IPS DF 4.7 (cell line): Measurements from ENCODE around the gene ATP8B4.
"Not testable (repeated sequence)": the region's sequence is repeated elsewhere in the genome, so short reads cannot be mapped to it uniquely, and the experiment has no call there.

ENCODE experiments used
- DNase-seq: peaks from one replicate; pipeline ENCODE4 v3.0.0-alpha.2; 2013; ENCODE audit warnings: low spot score; ENCODE audit errors: extremely low read depth

Gene ATP8B4

GRCh38 chr15:50109076-50109987, 9.7 kb downstream of the ATP8B4 start:
- no peak for DNase-seq

GRCh38 chr15:50108461-50108860, 10.6 kb downstream of the ATP8B4 start:
- no peak for DNase-seq

- no peak for DNase-seq
Observed at GRCh38 chr15:50107591-50108408, 11.2 kb downstream of the ATP8B4 start.

DNA sequence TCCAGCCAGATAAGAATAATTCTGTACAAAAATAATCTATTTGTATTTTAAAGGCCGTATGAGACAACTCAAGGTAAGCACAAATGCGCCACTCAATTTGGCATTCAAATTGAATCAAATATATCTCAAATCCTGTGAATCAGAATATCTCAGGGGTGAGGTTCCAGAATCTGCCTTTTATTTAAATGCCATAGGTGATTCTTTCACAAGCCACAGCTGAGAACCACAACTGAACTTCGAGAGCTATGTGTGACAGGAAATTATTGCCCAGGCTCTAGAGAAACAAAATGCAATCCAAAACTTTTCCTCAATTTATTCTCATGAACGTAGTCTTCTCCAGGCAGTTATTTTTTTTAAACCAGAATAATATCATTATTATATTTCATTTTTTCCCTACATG, 11.9 kb downstream of the ATP8B4 start:
- no peak for DNase-seq

- no peak for DNase-seq
Observed at GRCh38 chr15:50106457-50106856, 12.6 kb downstream of the ATP8B4 start.

DNA sequence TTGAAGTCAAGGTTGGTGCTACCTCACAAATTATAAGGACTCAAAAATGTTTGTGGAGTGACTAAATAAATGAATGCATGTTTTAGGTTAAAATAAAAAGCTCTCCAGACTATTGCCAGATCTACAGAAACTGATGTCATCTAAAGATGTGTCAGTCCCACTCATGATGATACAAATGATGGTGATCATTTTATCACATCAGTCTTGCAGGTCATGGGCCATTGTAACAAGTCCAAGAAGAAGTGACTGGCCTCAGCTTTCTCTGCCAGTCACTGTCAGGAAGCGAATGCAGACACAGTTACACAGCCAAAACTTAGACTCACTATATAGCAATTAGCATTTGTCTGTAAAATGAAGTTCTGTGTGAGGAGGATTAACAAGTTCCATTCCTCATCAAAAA, 18.5 kb downstream of the ATP8B4 start:
- DNase-seq: no peak

DNA sequence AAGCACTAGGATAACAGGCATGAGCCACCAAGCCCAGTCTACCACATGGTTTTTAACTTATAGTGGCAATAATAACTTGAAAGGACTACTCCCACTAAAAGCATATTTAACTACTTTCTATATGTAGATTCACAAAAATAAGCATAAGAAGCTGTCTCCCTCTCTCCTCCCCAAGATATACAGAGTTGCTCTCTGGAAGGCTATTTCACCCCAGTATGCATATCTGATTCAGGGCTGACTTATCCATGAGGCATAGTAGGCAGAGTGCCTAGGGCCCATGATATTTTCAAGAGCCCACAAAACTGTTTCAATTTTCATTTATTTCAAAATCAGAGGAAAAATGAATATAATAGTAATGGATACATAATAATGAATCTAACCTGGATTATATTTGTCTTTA, 20.5 kb downstream of the ATP8B4 start:
- no peak for DNase-seq

DNA sequence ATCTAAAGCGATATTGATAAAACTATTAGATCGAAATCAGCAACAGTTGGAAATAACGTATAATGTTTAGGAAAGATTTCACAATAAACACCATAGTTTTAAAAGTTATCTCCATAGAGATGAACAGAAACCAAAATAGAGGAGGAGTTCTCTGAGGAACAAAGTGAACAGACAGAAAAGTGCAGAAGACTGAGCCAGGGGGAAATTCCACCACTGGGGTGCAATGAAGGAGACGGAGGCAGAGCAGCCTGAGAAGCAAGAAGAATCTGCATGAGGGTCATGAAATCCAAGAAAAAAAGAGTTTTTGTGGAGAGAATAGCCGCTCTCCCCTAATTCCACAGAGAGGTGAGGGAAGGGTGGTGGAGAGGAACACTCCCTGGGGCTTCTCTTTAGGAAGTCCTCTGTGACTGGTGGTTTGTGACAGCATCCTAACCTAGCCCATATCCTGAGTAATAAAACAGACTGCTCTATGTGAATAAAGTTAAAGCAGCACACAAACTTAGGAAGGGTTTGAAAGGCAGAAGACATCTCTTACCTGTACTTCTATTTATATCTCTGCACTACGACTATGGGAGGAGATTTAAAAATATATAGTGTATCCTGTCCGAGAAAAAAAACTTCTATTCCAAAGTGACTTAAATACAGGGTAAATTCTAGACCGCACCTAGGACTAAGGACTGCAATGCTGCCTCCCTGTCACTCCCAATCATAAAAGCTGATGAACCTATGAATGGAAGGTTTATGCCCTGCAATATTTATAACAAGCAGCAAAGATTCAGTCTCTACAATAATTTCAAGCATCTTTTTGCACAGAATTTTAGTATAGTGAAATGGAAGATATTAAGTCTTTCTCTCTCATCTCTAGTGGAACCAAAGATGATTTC, 22.9 kb downstream of the ATP8B4 start:
- no peak for DNase-seq

GRCh38 chr15:50089386-50089785, 29.6 kb downstream of the ATP8B4 start:
- DNase-seq: not testable (repeated sequence)

- no peak for DNase-seq
Observed at GRCh38 chr15:50084932-50085331, 34.1 kb downstream of the ATP8B4 start.

DNA sequence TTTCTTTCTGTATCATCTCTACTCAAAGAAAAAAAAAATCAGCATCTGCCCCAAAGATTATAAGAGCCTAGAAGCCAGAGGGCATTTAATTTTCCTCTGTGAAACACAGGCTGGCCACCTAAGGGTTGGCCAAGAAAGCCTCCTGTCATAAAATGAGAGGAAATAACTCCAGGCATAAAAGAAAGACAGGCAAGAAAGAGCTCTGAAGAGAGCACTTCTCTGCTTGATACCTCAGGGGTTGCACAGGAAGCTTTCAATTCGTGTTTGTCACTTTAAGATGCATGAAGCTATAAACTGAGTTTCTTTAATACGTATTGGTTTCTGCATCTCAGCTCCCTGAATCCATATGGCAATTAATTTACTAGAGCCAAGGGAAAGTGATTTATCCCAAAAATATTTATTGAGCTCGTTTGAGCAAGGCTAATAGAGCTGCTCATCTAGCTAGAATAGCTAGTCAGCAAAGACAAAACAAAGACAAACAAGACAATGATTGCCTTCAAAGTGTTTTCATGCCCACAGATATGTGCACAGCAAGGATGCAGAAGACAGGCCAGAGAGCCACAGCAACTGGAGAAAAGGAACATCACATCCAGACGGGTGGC, 35.5 kb downstream of the ATP8B4 start:
- DNase-seq: no peak

- no peak for DNase-seq
Observed at GRCh38 chr15:50082066-50082465, 37.0 kb downstream of the ATP8B4 start.

DNA sequence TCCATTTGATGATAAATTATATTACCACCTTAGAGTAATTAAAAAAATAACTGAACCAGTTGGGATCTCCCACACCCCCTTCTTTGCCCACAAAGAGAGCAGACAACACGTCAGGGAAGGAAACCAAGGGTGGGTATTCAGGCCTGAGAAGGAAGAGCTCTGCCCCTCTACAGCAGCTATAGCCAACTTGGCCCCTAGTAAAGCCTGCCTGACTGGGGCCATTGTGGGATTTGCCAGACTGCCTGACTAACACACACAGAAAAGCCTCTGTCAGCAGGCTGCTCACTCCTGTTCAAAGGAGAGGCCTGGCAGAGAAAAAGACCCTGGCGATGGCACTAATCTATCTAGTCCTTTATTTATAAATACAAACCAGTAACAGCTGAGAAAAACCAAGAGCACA, 41.4 kb downstream of the ATP8B4 start:
- no peak for DNase-seq

- DNase-seq: no peak
Observed at GRCh38 chr15:50077176-50077575, 41.9 kb downstream of the ATP8B4 start.

DNA sequence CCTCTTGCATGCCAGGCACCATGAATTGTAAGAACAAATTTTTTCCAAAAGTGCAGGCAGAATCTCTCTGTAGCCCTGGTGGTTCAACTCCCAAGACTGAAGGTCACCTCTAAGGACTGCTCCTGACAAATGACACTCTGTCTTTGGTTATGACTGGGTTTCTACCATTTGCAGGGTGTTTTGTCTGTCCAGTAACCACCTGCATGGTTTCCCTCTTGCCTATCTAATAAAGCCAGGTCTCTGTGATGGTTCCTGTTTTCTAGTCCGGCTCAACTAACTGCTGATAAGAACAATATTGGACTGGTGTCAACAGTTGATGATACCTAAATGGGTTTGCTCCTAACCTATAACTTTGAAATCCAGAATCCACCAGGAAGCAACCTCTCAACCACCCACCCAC, 43.7 kb downstream of the ATP8B4 start:
- no peak for DNase-seq

GRCh38 chr15:50071551-50072258, 47.3 kb downstream of the ATP8B4 start:
- DNase-seq: no peak

- DNase-seq: no peak
Observed at GRCh38 chr15:50068016-50068415, 51.0 kb downstream of the ATP8B4 start.

DNA sequence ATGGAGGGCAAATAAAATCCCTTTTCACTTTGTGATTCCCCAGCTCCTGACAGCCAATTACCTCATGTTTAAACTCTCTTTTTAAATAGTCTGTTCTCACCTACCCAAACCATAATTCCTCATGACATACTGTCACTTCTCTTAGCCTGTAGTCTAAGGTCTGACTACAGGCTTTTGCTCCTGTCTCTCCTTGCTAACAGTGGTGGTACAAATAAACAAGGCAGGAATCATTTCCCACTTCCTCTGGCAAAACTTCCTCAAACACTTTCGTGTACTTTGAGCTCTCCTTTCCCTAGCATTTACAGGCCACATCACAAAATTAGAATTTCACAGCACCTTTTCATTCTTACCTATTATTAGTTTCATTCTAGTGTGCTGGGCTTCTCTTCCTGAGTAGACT, 51.8 kb downstream of the ATP8B4 start:
- DNase-seq: no peak

- no peak for DNase-seq
Observed at GRCh38 chr15:50066666-50067065, 52.4 kb downstream of the ATP8B4 start.

GRCh38 chr15:50066202-50066601, 52.8 kb downstream of the ATP8B4 start:
- DNase-seq: no peak
